Muscle of arm (tissue), 14 donors: ENCODE measurements around the gene SEC23IP. TPM values are rescaled to one million over a fixed set of nuclear protein-coding genes. Genes with fewer than 3 reads are reported as not detected.
"Not testable (repeated sequence)": the region's sequence is repeated elsewhere in the genome, so short reads cannot be mapped to it uniquely, and the experiment has no call there.

ENCODE experiments used
- DNase-seq: peaks from one replicate; pipeline ENCODE4 v3.0.0-alpha.2; 2013
- long read RNA-seq, 11 donors: transcript quantifications; one replicate each; lab custom pipeline, GENCODE V29; 2026
- polyA plus RNA-seq, 12 donors: library from polyadenylated mRNA; unstranded; fragments of 120-200 nt; gene quantifications; one replicate each; pipeline ENCODE4 v1.2.1, GENCODE V29; 2013; ENCODE audit not compliant: insufficient read length in 12 of 12

SEC23IP gene
- 10 to 100 TPM in 11 of 12 donors, not detected in 1; 37.9 to 63.4 (median 48.0) TPM for polyA plus RNA-seq
- long read RNA-seq, donor 1, partial matches to known transcripts = 25 of 28 reads
- long read RNA-seq, donor 1, other reads (novel, unspliced or antisense) = 0 of 28 reads
- long read RNA-seq, donor 2, full-length matches to known transcripts = 3 of 3 reads
- long read RNA-seq, donor 2, partial matches to known transcripts = 0 of 3 reads
- long read RNA-seq, donor 2, other reads (novel, unspliced or antisense) = 0 of 3 reads
- long read RNA-seq, donor 3 = 0 reads
- long read RNA-seq, donor 4, partial matches to known transcripts = 6 of 7 reads
- long read RNA-seq, donor 4, other reads (novel, unspliced or antisense) = 0 of 7 reads
- long read RNA-seq, donor 5 = 0 reads
- long read RNA-seq, donor 6 = 0 reads
- long read RNA-seq, donor 7, full-length matches to known transcripts = 2 of 2 reads
- long read RNA-seq, donor 7, partial matches to known transcripts = 0 of 2 reads
- long read RNA-seq, donor 7, other reads (novel, unspliced or antisense) = 0 of 2 reads
- long read RNA-seq, donor 8, full-length matches to known transcripts = 1 of 14 reads
- long read RNA-seq, donor 8, partial matches to known transcripts = 13 of 14 reads
- long read RNA-seq, donor 8, other reads (novel, unspliced or antisense) = 0 of 14 reads
- long read RNA-seq, donor 9, partial matches to known transcripts = 11 of 12 reads
- long read RNA-seq, donor 9, other reads (novel, unspliced or antisense) = 0 of 12 reads
- long read RNA-seq, donor 10, full-length matches to known transcripts = 1 of 1 reads
- long read RNA-seq, donor 10, partial matches to known transcripts = 0 of 1 reads
- long read RNA-seq, donor 10, other reads (novel, unspliced or antisense) = 0 of 1 reads
- long read RNA-seq, donor 11, partial matches to known transcripts = 16 of 16 reads
- long read RNA-seq, donor 11, other reads (novel, unspliced or antisense) = 0 of 16 reads

- DNase-seq = peak; percentile 97
These were observed at the start of gene SEC23IP for GRCh38 chr10:119892188-119893065. Gene SEC23IP, plus strand, starts transcription at chr10:119892730. Its CDS starts 53 bp downstream, at chr10:119892783.

GRCh38 chr10:119845656-119846055, 46.9 kb upstream of the SEC23IP start:
- no peak for DNase-seq

- DNase-seq = no peak
These were observed 43.3 kb upstream of the SEC23IP start for GRCh38 chr10:119849031-119849789.

- no peak for DNase-seq
These were observed 42.6 kb upstream of the SEC23IP start for GRCh38 chr10:119849944-119850343.

GRCh38 chr10:119852277-119852676, 40.3 kb upstream of the SEC23IP start:
- no peak for DNase-seq

GRCh38 chr10:119852822-119853221, 39.7 kb upstream of the SEC23IP start:
- DNase-seq = no peak

GRCh38 chr10:119853574-119853973, 39.0 kb upstream of the SEC23IP start:
- no peak for DNase-seq

- no peak for DNase-seq
These were observed 34.5 kb upstream of the SEC23IP start for GRCh38 chr10:119858063-119858462.

GRCh38 chr10:119859420-119860258, 32.9 kb upstream of the SEC23IP start:
- DNase-seq = peak; percentile 14

GRCh38 chr10:119860866-119861607, 31.5 kb upstream of the SEC23IP start:
- DNase-seq = no peak

GRCh38 chr10:119862524-119862923, 30.0 kb upstream of the SEC23IP start:
- DNase-seq = no peak

GRCh38 chr10:119863951-119864565, 28.5 kb upstream of the SEC23IP start:
- no peak for DNase-seq

- no peak for DNase-seq
These were observed 26.8 kb upstream of the SEC23IP start for GRCh38 chr10:119865699-119866240.

- no peak for DNase-seq
These were observed 25.2 kb upstream of the SEC23IP start for GRCh38 chr10:119867317-119867716.

- DNase-seq = not testable (repeated sequence)
These were observed 23.1 kb upstream of the SEC23IP start for GRCh38 chr10:119869398-119869797.

- DNase-seq = peak; percentile 25
These were observed 20.5 kb upstream of the SEC23IP start for GRCh38 chr10:119871881-119872609.

- DNase-seq = no peak
These were observed 20.0 kb upstream of the SEC23IP start, which contains the start of gene MCMBP for GRCh38 chr10:119872610-119872859. Gene MCMBP, minus strand, starts transcription at chr10:119872843. Its CDS starts 259 bp downstream, at chr10:119872584.
